Vagina (tissue), 2 donors: ENCODE measurements around the gene S100P.

ENCODE experiments used
- CTCF ChIP-seq, 3 experiments: fragments of 450-650 bp in 2 of 3; fragments of 200-600 bp in 1 of 3; sonication (generic) in 1 of 3; IDR thresholded peaks; one replicate each; pipeline ENCODE4 v1.5.1; 2017 to 2019; ENCODE audit warnings: antibody characterized with exemption in 3 of 3, mild to moderate bottlenecking in 2 of 3, moderate library complexity in 2 of 3
- POLR2A ChIP-seq, 2 donors: fragments of 450-650 bp; IDR thresholded peaks; one replicate each; pipeline ENCODE4 v1.6.1; 2017; ENCODE audit warnings: antibody characterized with exemption in 2 of 2, mild to moderate bottlenecking in 2 of 2, moderate library complexity in 2 of 2
- POLR2AphosphoS5 ChIP-seq, 2 donors: sonication (generic); formaldehyde crosslinking; IDR thresholded peaks; one replicate each; pipeline ENCODE4 v1.9.0; 2017; ENCODE audit warnings: antibody characterized with exemption in 2 of 2, mild to moderate bottlenecking in 2 of 2, low read depth in 1 of 2; ENCODE audit not compliant: insufficient read depth in 1 of 2

GRCh38 chr4:6647169-6647568, 46.5 kb upstream of the S100P start:
- TF ChIP-seq CTCF (IDR thresholded peaks at IDR 0.05): no peak
- no peak for TF ChIP-seq POLR2A (IDR thresholded peaks at IDR 0.05)
- TF ChIP-seq POLR2AphosphoS5 (IDR thresholded peaks at IDR 0.05; ENCODE audit: insufficient read depth in 1 of 2, low read depth in 1 of 2): no peak
